Activated T-cell treated with anti-CD3 and anti-CD28 coated beads, Interleukin-2, amount 50 U/mL, for 1 hour (primary cell): ENCODE results near the gene NISCH.

Source experiments
- DNase-seq: peaks from one replicate; pipeline ENCODE4 v3.0.0-alpha.2; 2020

NISCH gene

GRCh38 chr3:52455283-52456168 lies at the start of gene NISCH:
TSS of gene NISCH (plus strand) at chr3:52455604. CDS start at chr3:52455642, 38 bp downstream.
- peak; percentile 99 for DNase-seq

- peak; percentile 17 for DNase-seq
These were observed 49.2 kb upstream of the NISCH start for GRCh38 chr3:52406231-52406661.

GRCh38 chr3:52406791-52407510 lies 48.5 kb upstream of the NISCH start:
- no peak for DNase-seq

- no peak for DNase-seq
These were observed 47.6 kb upstream of the NISCH start for GRCh38 chr3:52407779-52408178.

GRCh38 chr3:52408466-52408865 lies 46.9 kb upstream of the NISCH start:
- DNase-seq = no peak

GRCh38 chr3:52415800-52416199 lies 39.6 kb upstream of the NISCH start:
- DNase-seq = no peak

GRCh38 chr3:52420388-52420787 lies 35.0 kb upstream of the NISCH start:
- no peak for DNase-seq

- DNase-seq = no peak
These were observed 32.7 kb upstream of the NISCH start for GRCh38 chr3:52422669-52423068.

GRCh38 chr3:52423173-52423572 lies 32.2 kb upstream of the NISCH start:
- DNase-seq = no peak

GRCh38 chr3:52428151-52429005 lies 27.0 kb upstream of the NISCH start:
- no peak for DNase-seq

- DNase-seq = no peak
These were observed 26.4 kb upstream of the NISCH start for GRCh38 chr3:52429031-52429430.

GRCh38 chr3:52429779-52430415 lies 25.5 kb upstream of the NISCH start:
- DNase-seq = no peak

- DNase-seq = no peak
These were observed 25.0 kb upstream of the NISCH start for GRCh38 chr3:52430416-52430810.

- DNase-seq = no peak
These were observed 23.8 kb upstream of the NISCH start for GRCh38 chr3:52431459-52432223.

- DNase-seq = no peak
These were observed 23.2 kb upstream of the NISCH start for GRCh38 chr3:52432225-52432624.

- DNase-seq = no peak
These were observed 22.7 kb upstream of the NISCH start for GRCh38 chr3:52432691-52433141.

- DNase-seq = no peak
These were observed 21.9 kb upstream of the NISCH start for GRCh38 chr3:52433328-52433995.

GRCh38 chr3:52433996-52434479 lies 21.4 kb upstream of the NISCH start:
- no peak for DNase-seq

GRCh38 chr3:52434491-52435115 lies 20.8 kb upstream of the NISCH start:
- no peak for DNase-seq
